A673 (cell line): Measurements from ENCODE around the gene HABP2. TPM values are rescaled to one million over a fixed set of nuclear protein-coding genes. Genes with fewer than 3 reads are reported as not detected.
A peak's percentile ranks its signal among the peaks of the same experiment; 100 is the strongest.

Experiments used
- BruUV-seq: library from RNA; stranded (reverse); fragments of 400-500 nt; replicated peaks from 2 replicates; lab custom pipeline; 2021; lab: Mats Ljungman, UMichigan
- CTCF ChIA-PET: fragments of 300-600 bp; sonication (Branson Sonifier 250); formaldehyde crosslinking; loops from one replicate; lab custom pipeline; 2022; ENCODE audit warnings: antibody characterized with exemption; lab: Charles Lee
- POLR2A ChIA-PET: fragments of 300-600 bp; sonication (Branson Sonifier 250); formaldehyde crosslinking; loops from one replicate; lab custom pipeline; 2022; ENCODE audit warnings: antibody characterized with exemption; ENCODE audit not compliant: low non-redundant PET; lab: Charles Lee
- DNase-seq: peaks from one replicate; pipeline ENCODE4 v3.0.0-alpha.2; 2015; ENCODE audit warnings: low spot score
- H3K27ac ChIP-seq: fragments of 200-600 bp; sonication (generic); 2 replicates; pipeline ENCODE4 v1.5.1; 2016; ENCODE audit warnings: mixed run types, low read depth, mild to moderate bottlenecking, mixed read lengths, antibody characterized with exemption, low read length; ENCODE audit not compliant: poor library complexity, severe bottlenecking
- H3K27me3 ChIP-seq: fragments of 200-600 bp; sonication (generic); replicated peaks from 2 replicates; pipeline ENCODE4 v1.6.1; 2017; ENCODE audit warnings: mixed run types, low read depth, mild to moderate bottlenecking, mixed read lengths, antibody characterized with exemption, low read length; ENCODE audit not compliant: insufficient read depth, poor library complexity
- H3K36me3 ChIP-seq: fragments of 200-600 bp; sonication (generic); 2 replicates; pipeline ENCODE4 v1.6.1; 2016; ENCODE audit warnings: mixed run types, mild to moderate bottlenecking, mixed read lengths, antibody characterized with exemption, low read length; ENCODE audit not compliant: insufficient read depth, poor library complexity, severe bottlenecking
- H3K4me1 ChIP-seq: fragments of 200-600 bp; sonication (generic); 2 replicates; pipeline ENCODE4 v1.6.1; 2017; ENCODE audit warnings: mixed run types, mild to moderate bottlenecking, mixed read lengths, antibody characterized with exemption, low read length; ENCODE audit not compliant: insufficient read depth, poor library complexity, severe bottlenecking
- H3K4me3 ChIP-seq: fragments of 200-600 bp; sonication (generic); 2 replicates; pipeline ENCODE4 v1.5.1; 2016; ENCODE audit warnings: low read depth, mixed run types, mild to moderate bottlenecking, mixed read lengths, low read length; ENCODE audit not compliant: poor library complexity, severe bottlenecking
- H3K9me3 ChIP-seq: fragments of 200-600 bp; sonication (generic); 2 replicates; pipeline ENCODE4 v1.6.1; 2016; ENCODE audit warnings: mixed run types, low read depth, mild to moderate bottlenecking, mixed read lengths, antibody characterized with exemption, low read length; ENCODE audit not compliant: poor library complexity, severe bottlenecking
- CTCF ChIP-seq: fragments of 300-800, 200-600 bp; sonication (generic); conservative IDR thresholded peaks from 2 replicates; pipeline ENCODE4 v1.5.1; 2017; ENCODE audit warnings: low read depth, mild to moderate bottlenecking, antibody characterized with exemption, low read length, moderate library complexity, mixed read lengths
- EZH2 ChIP-seq: fragments of 200-600 bp; sonication (generic); IDR thresholded peaks from 2 replicates; pipeline ENCODE4 v1.6.1; 2017; ENCODE audit warnings: borderline replicate concordance, low read depth, mild to moderate bottlenecking, mixed read lengths, antibody characterized with exemption, low read length; ENCODE audit not compliant: poor library complexity, severe bottlenecking
- intact Hi-C: fragments of 100-400 bp; cut with micrococcal nuclease; formaldehyde crosslinking; loops from one replicate; pipeline ENCODE4 v1.10.0; 2022; ENCODE audit not compliant: unreplicated experiment
- total RNA-seq: library from RNA; stranded (reverse); gene quantifications from 2 replicates; pipeline ENCODE4 v1.2.3, GENCODE V29; 2021

The HABP2 gene
- total RNA-seq, 1 experiment from 2014 or later, result not detected

- Histone ChIP-seq H3K9me3 (no peaks in the 10 kb centered on the region), H3K27me3 (no peaks in the 10 kb centered on the region), H3K4me3 (no peak overlapping the region), H3K36me3 (no peaks in the 10 kb centered on the region), H3K27ac (no peak overlapping the region), H3K4me1 (no peaks in the 10 kb centered on the region)
- intact Hi-C loops, result no loop called here
- BruUV-seq, result no TSS peak
- peak; percentile 39 for DNase-seq
- ChIA-PET POLR2A (no interaction called here), CTCF (no interaction called here)
- TF ChIP-seq EZH2, result no peak
- TF ChIP-seq CTCF, result no peak
Observed at GRCh38 chr10:113576852-113577251, 24.0 kb downstream of the HABP2 start.

- Histone ChIP-seq H3K36me3 (no peaks in the 10 kb centered on the region), H3K27ac (no peak overlapping the region), H3K9me3 (no peaks in the 10 kb centered on the region), H3K27me3 (no peaks in the 10 kb centered on the region), H3K4me3 (no peak overlapping the region), H3K4me1 (no peaks in the 10 kb centered on the region)
- CTCF ChIA-PET, result no interaction called here
- intact Hi-C loops, result no loop called here
- POLR2A ChIA-PET, result no interaction called here
- DNase-seq, result no peak
- TF ChIP-seq EZH2 (no peak), CTCF (no peak)
- BruUV-seq, result no TSS peak
Observed at GRCh38 chr10:113578773-113579172, 25.9 kb downstream of the HABP2 start.

- Histone ChIP-seq H3K27me3 (no peaks in the 10 kb centered on the region), H3K9me3 (no peaks in the 10 kb centered on the region), H3K4me3 (no peak overlapping the region), H3K4me1 (no peaks in the 10 kb centered on the region), H3K27ac (no peak overlapping the region), H3K36me3 (no peaks in the 10 kb centered on the region)
- BruUV-seq, result no TSS peak
- intact Hi-C loops, result no loop called here
- DNase-seq, result no peak
- CTCF ChIA-PET, result no interaction called here
- TF ChIP-seq EZH2 (no peak), CTCF (no peak)
- POLR2A ChIA-PET, result no interaction called here
Observed at GRCh38 chr10:113581092-113581491, 28.2 kb downstream of the HABP2 start.
